Stimulated activated CD4-positive, alpha-beta T cell treated with anti-CD3 and anti-CD28 coated beads, Interleukin-4, amount 100 ng/mL, for 24 hours (primary cell): ENCODE measurements around the gene HIBCH.
"Not testable (repeated sequence)": the region's sequence is repeated elsewhere in the genome, so short reads cannot be mapped to it uniquely, and the experiment has no call there.

Source experiments
- DNase-seq: peaks from one replicate; pipeline ENCODE4 v3.0.0-alpha.2; 2020

HIBCH gene

GRCh38 chr2:190183539-190183938, 136.1 kb downstream of the HIBCH start:
- no peak for DNase-seq

DNA sequence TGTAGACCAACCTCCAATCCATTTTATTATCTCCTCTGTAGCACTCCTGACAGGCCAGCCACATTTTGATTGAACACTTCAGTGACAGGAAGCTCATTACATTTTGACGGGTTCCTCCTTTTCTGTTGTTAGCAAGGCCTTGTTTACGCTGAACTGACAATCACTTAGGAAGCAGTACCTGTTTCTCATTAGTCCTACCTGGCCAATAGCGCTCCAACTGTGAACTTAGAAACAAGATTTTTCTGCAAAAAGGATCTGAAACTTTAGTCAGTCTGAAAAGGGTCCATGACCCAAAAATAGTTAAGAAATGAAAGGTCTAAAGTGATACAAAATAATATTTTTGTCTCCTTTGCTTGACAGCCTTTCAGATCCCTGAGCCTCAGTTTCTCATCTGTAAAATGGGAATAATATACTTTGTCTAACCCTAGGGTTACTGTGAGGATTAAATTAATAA, 137.5 kb downstream of the HIBCH start:
- DNase-seq: no peak

DNA sequence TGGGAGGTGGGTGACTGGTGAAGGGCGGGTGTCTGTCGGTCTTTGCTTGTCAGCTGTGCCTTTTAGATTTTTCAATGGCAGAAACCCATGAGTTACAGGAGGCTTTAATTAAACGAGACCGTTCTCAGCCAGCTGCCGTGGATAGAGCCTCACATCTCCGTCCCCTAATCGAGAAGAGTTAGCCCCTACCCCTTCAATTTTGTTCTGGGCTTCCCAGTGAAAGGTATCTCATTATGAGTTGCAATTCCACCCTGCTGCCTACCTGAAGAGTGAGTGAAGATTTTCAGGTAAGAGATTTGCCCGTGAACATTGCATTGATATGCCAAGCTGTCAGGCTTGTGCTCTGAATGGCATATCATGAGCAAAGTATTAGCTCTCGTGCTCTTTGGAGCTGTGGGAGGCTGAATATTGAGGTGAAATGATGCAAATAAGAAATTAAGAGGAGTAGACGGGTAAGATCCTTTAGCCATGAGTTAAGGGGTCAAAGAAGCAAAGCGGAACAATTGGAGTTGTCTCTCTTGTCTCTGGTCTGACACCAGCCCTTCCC, 138.4 kb downstream of the HIBCH start:
- DNase-seq: no peak

DNA sequence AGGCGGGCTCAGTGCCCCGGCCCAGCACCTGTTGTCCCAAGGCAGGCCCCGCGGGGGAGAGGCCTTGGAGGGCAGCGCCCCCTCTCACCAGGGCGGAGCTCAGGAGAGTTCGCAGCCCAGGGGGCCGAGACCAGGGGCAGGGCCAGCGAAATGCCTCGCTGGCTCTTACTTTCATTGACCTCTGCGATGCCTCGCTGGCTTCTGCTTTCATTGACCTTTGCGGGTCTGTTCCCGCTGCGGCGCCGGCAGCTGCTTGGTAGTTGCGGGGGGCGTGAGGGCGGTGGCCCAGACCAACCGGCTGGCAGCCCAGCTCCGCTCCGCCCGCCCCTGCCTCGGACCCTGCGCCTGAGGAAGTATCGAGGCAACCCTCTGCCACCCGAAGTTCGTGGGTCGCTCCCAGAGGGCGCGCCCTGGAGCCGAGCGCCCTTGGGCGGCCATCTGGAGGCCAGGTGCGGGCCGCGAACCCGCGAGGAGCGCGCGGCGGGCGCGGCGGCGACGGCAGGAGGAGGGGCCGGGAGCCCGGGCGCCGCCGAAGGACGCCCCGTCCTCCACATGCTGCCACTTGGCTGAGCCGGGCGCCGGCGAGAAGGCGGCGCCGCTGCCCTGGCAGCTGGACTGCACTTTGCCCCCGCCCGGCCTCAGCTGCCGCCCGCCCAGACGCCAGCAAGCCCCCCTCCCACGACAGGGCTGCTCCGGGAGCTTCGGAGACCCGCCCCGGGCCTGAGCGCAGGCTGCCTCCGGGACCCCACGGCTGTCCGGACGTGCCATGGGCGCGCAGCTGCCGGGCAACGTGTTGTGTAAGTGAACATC, 139.1 kb downstream of the HIBCH start:
- DNase-seq: peak; percentile 7

DNA sequence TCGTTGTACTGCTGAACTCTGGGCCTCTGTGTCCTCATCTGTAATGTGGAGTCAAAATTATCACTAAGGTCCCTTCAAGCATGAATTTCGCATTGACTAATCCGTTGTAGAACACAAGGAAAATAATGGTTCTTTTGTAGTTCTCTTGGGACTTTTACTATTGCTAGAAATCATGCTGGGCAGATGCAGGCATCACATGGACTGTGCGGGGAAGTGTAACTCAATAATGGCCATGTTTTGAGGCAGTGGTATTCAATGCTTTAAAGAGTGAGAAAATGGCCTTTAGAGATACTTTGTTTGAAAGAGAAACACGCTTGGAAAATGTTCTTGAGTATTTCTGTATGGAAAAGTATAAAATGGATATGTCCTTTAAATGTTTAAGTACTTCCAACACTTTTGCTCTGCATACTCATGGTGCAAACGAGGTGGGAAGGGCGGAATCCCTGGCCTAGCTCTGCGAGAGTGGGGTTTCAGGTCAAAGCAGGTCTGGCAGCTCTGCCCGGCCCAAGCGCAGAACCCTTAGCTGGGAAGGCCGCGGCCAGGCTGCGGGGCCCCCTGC, 139.8 kb downstream of the HIBCH start:
- DNase-seq: no peak

GRCh38 chr2:190178066-190178722, 141.4 kb downstream of the HIBCH start:
- no peak for DNase-seq

- no peak for DNase-seq
Measured at GRCh38 chr2:190177249-190178040, 142.2 kb downstream of the HIBCH start.

- no peak for DNase-seq
Measured at GRCh38 chr2:190173392-190173791, 146.2 kb downstream of the HIBCH start.

DNA sequence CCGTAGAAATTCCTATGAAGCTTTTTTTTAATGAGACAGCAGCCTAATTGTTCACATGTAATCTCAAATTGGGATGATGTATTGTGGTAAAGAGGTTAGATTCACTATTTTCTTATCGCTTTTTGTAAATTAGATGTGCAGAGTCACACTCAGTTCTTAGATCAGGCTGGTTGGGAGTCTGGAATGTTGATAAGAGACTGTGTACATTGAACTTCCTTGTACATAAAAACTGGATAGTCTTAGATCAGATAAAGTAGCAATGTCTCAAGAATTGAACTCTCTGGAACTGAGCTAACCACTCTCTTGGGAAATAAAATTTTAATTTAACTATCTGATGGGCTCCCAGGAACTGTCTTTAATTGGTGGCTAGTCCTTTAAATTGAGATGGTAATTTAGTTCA, 149.0 kb downstream of the HIBCH start:
- no peak for DNase-seq

DNA sequence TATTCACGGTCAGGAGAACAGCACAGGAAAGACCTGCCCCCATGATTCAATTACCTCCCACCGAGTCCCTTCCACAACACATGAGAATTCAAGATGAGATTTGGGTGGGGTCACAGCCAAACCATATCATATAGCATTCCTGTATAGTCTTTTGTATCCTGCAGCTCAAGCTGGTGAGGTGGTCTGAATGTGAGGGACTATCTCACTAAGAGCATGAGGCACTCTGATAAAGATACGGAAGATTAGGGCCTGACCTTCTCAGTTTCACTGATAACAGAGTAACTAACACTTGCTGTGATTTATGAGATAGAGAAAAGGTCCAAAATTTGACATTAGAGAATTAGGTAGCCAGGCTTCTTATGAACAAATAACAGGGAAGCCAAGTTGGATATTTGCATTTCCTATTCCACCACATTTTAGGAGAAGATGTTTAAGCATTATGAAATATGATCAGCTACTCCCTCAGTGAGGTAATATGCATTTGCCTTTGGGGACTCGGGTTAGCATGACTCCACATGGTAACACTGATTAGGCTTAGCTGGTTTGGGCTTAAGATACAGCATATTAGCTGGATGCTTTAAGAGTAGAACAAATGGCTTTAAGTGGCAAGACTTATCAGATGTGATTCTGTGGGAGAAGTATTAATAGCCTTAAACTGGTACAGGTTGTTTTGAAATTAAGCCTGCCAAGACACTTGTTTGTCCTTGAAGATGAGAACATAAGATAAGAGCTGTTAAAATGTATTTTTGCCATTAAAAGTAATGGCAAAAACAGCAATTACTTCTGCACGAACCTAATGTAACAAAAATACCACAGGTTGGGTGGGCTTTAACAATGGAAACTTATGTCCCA, 150.2 kb downstream of the HIBCH start:
- DNase-seq: no peak

DNA sequence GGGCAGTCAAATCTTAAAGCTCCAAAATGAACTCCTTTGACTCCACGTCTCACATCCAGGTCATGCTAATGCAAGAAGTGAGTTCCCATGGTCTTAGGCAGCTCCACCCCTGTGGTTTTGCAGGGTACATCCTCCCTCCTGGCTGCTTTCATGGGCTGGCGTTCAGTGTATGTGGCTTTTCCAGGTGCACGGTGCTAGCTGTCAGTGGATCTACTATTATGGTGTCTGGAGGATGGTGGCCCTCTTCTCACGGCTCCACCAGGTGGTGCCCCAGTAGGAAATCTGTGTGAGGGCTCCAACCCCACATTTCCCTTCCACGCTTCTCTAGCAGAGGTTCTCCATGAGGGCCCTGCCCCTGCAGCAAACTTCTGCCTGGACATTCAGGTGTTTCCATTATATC, 151.9 kb downstream of the HIBCH start:
- DNase-seq: no peak

GRCh38 chr2:190165491-190165890, 154.1 kb downstream of the HIBCH start:
- DNase-seq: no peak

GRCh38 chr2:190162851-190163250, 156.8 kb downstream of the HIBCH start:
- no peak for DNase-seq

DNA sequence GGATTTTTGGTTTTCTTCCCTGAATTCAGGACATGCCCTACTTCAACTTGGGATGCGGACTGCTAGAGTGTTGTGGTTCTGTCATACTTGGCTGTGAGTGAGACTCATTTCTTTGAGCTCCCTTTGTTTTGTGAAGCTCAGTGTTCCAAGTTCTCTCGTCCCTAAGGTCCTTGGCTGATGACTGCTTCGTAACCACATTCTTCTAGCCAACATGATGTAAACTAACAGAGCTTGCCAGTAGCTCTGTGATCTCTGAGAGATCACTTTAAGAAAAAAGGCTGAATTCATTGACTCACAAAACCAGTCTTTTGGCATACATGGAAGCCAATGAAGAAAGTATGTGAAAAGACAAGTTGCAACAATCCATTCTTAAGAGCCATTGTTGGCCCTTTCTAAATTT, 160.2 kb downstream of the HIBCH start:
- no peak for DNase-seq

DNA sequence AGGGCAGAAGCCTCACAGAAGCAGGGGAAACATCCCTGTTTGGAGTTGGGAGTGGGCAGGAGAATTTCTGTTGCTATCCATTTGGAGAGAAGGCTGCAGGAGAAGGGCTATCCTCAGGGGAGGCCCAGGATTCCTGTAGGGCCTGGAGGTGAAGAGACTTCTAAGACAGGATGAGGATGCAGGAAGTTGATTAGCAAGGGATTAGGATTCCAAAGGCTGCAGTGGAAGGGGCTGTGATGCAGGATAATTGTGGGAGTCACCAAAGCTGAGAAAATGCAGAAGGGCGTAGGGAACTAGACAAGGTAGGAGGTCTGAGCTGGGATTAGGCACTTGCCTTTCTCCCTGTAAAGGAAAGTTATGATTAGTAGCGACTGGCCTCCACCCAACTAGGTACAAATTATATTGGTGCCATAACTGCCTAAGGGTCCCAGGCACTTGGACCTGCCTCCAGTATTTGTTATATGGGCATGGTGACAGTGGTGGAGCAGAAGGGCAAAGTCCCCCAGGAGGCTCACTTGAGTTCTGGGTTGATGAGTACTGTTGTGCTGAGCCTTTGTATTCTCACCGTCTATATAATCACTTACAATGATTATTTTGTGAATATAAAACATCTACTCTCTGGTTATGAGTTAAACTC, 160.7 kb downstream of the HIBCH start:
- no peak for DNase-seq

DNA sequence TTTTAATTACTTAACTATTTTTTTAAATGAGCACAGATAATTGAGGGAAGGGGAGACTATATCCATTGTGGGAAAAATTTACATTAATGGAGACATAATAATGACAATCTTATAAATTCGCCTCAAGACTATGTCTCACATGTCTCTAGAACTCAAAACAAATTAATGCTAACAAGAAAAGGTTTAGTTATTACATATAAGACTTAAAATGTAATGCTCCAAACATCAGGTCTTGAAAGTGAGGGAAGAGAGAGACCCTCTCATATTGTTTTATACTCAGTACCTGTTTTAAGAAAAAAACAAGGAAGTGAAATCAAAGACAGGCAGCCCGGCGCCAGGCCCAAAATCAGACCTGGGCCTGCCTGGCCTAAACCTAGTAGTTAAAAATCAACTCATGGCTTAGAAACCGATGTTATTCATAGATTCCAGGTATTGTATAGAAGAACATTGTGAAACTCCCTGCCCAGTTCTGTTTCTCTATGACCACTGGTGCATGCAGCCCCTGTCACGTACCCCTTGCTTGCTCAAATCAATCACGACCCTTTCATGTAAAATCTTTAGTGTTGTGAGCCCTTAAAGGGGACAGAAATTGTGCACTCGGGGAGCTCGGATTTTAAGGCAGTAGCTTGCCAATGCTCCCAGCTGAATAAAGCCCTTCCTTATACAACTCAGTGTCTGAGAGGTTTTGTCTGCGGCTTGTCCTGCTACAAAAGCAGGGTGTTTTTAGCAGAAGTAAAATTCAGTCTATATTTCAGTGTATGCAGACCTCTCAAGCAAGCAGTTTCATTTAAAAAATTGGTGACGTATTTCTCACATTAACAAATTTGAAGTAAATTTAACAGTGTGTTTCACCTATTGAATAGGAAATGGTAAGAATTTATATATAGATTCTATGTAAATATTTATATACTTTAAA, 161.8 kb downstream of the HIBCH start:
- DNase-seq: not testable (repeated sequence)

- no peak for DNase-seq
Measured at GRCh38 chr2:190156530-190157212, 163.0 kb downstream of the HIBCH start.
